GM23338 (cell line): ENCODE results near the gene NCOA6. TPM values are rescaled to one million over a fixed set of nuclear protein-coding genes. Genes with fewer than 3 reads are reported as not detected.

ENCODE experiments used
- ATAC-seq: fragments of 200-7000 bp; cut with Tn5 transposase; 3 replicates; pipeline ENCODE4 v1.9.1; 2020
- DNase-seq: peaks from one replicate; pipeline ENCODE4 v3.0.0-alpha.2; 2015; ENCODE audit warnings: low spot score
- H2AFZ ChIP-seq: fragments of 200-600 bp; sonication (generic); 2 replicates; pipeline ENCODE4 v1.8.0; 2016; ENCODE audit warnings: antibody characterized with exemption, mild to moderate bottlenecking, moderate library complexity
- H3F3A ChIP-seq: fragments of 200-600 bp; sonication (generic); replicated peaks from 2 replicates; pipeline ENCODE4 v1.8.0; 2017; ENCODE audit warnings: antibody characterized with exemption, mixed run types, low read depth
- H3K27ac ChIP-seq: fragments of 200-600 bp; sonication (generic); 2 replicates; pipeline ENCODE4 v1.6.1; 2016; ENCODE audit warnings: low read depth
- H3K27me3 ChIP-seq: fragments of 200-600 bp; sonication (generic); 2 replicates; pipeline ENCODE4 v1.8.0; 2016; ENCODE audit warnings: mild to moderate bottlenecking, mixed run types, moderate library complexity; ENCODE audit not compliant: insufficient read depth
- H3K36me3 ChIP-seq: fragments of 200-600 bp; sonication (generic); 2 replicates; pipeline ENCODE4 v1.8.0; 2016; ENCODE audit warnings: mild to moderate bottlenecking; ENCODE audit not compliant: insufficient read depth
- H3K4me1 ChIP-seq: fragments of 200-600 bp; sonication (generic); 2 replicates; pipeline ENCODE4 v1.8.0; 2016; ENCODE audit warnings: mild to moderate bottlenecking, moderate library complexity; ENCODE audit not compliant: insufficient read depth
- H3K4me2 ChIP-seq: fragments of 200-600 bp; sonication (generic); 2 replicates; pipeline ENCODE4 v1.7.1; 2017; ENCODE audit warnings: mixed run types
- H3K4me3 ChIP-seq: fragments of 200-600 bp; sonication (generic); 2 replicates; pipeline ENCODE4 v1.6.1; 2016; ENCODE audit warnings: mixed run types
- H3K79me2 ChIP-seq: fragments of 200-600 bp; sonication (generic); replicated peaks from 2 replicates; pipeline ENCODE4 v1.8.0; 2017; ENCODE audit warnings: mild to moderate bottlenecking; ENCODE audit not compliant: insufficient read depth
- H3K9me2 ChIP-seq: fragments of 200-600 bp; sonication (generic); 2 replicates; pipeline ENCODE4 v1.8.0; 2017; ENCODE audit not compliant: insufficient read depth
- H4K20me1 ChIP-seq: fragments of 200-600 bp; sonication (generic); replicated peaks from 2 replicates; pipeline ENCODE4 v1.8.0; 2017; ENCODE audit warnings: mild to moderate bottlenecking; ENCODE audit not compliant: insufficient read depth
- H3K27ac Mint-ChIP-seq: 2 replicates; pipeline ENCODE4 v1.8.0; 2020; ENCODE audit warnings: inconsistent platforms, mild to moderate bottlenecking, moderate library complexity, mixed read lengths
- H3K27me3 Mint-ChIP-seq: 3 replicates; pipeline ENCODE4 v1.8.0; 2022; ENCODE audit warnings: low read depth, mild to moderate bottlenecking, moderate library complexity, mixed read lengths, inconsistent platforms; ENCODE audit not compliant: insufficient read depth, poor library complexity
- H3K36me3 Mint-ChIP-seq: 3 replicates; pipeline ENCODE4 v1.8.0; 2021; ENCODE audit warnings: low read depth, mild to moderate bottlenecking, inconsistent platforms, moderate library complexity, mixed read lengths
- H3K4me1 Mint-ChIP-seq: 3 replicates; pipeline ENCODE4 v1.8.0; 2020; ENCODE audit warnings: mild to moderate bottlenecking, inconsistent platforms, mixed read lengths
- H3K4me3 Mint-ChIP-seq: 3 replicates; pipeline ENCODE4 v1.8.0; 2021; ENCODE audit warnings: moderate library complexity, mild to moderate bottlenecking, inconsistent platforms, mixed read lengths
- H3K9me3 Mint-ChIP-seq: 3 replicates; pipeline ENCODE4 v1.8.0; 2020; ENCODE audit warnings: moderate library complexity, mild to moderate bottlenecking, inconsistent platforms, mixed read lengths
- EZH2phosphoT487 ChIP-seq: fragments of 200-600 bp; sonication (generic); IDR thresholded peaks from one replicate; pipeline ENCODE4 v1.8.1; 2018; ENCODE audit warnings: antibody characterized with exemption; ENCODE audit not compliant: unreplicated experiment
- JUNB ChIP-seq: IDR thresholded peaks from one replicate; pipeline ENCODE4 v1.6.1; 2016; ENCODE audit warnings: antibody characterized with exemption; ENCODE audit not compliant: unreplicated experiment
- NANOG ChIP-seq: IDR thresholded peaks from 2 replicates; pipeline ENCODE4 v1.6.1; 2016; ENCODE audit warnings: antibody characterized with exemption, borderline replicate concordance
- STAT1 ChIP-seq: IDR thresholded peaks from one replicate; pipeline ENCODE4 v1.6.1; 2016; ENCODE audit warnings: antibody characterized with exemption; ENCODE audit not compliant: unreplicated experiment
- ZNF331 ChIP-seq: fragments of 250-450 bp; sonication (Bioruptor Pico); IDR thresholded peaks from 2 replicates; pipeline ENCODE4 v1.5.0; 2020; ENCODE audit warnings: low read depth, mild to moderate bottlenecking, moderate library complexity
- polyA plus RNA-seq: library from polyadenylated mRNA; unstranded; fragments of >200 nt; fragmentation: Nextera tagmentation; extraction: Ambion mirVana; gene quantifications from 2 replicates; pipeline ENCODE4 v1.2.1, GENCODE V29; 2016
- total RNA-seq: library from RNA; depleted of rRNA; stranded (reverse); fragments of >200 nt; shearing (Covaris generic); gene quantifications from 2 replicates; pipeline ENCODE4 v1.2.3, GENCODE V29; 2014
- TF ChIP-seq, protein P1 (sequence below): fragments of 250-450 bp; sonication (Bioruptor Pico); IDR thresholded peaks from 2 replicates; pipeline ENCODE4 v1.5.0; 2020; ENCODE audit warnings: mild to moderate bottlenecking, moderate library complexity
- TF ChIP-seq, protein P2 (sequence below), 2 experiments: fragments of 200-600 bp in 1 of 2; sonication (generic) in 1 of 2; conservative IDR thresholded peaks; 2 replicates each; pipeline versions ENCODE4 v1.5.1 to v1.6.1; 2016 to 2017; ENCODE audit warnings: antibody characterized with exemption in 2 of 2, low read depth in 2 of 2, mild to moderate bottlenecking in 2 of 2, moderate library complexity in 1 of 2
- TF ChIP-seq, protein P3 (sequence below): IDR thresholded peaks from one replicate; pipeline ENCODE4 v1.6.1; 2018; ENCODE audit warnings: antibody characterized with exemption; ENCODE audit not compliant: unreplicated experiment

The NCOA6 gene
- total and polyA plus RNA-seq, 2 experiments from 2014 or later, result 10.6 to 17.4 TPM

DNA sequence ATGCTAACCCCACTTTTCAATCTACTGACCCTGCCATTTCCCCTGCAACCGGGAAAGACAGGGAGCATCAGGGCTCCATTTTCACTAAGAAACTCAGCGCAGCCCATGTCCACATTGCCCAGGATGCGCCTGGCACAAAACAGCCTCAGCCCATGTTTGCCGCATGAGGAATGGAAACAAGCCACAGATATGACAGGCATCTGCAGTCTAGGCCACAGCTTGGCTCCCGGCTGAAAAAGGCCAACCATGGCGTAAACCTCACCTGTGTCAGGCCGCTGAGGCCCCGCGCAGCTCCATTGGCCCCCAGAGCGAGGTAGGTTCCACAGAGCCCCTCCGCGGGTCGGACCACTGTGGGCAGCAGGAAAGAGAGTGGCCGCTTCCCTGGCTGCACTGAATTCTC, 25.5 kb upstream of the NCOA6 start:
- no peak overlapping the region for H3K27ac ChIP-seq
- H3K4me2 ChIP-seq, result no peak overlapping the region
- H3K4me3 ChIP-seq, result no peak overlapping the region
- no peaks in the 10 kb centered on the region for H3K4me1 Mint-ChIP-seq
- no peaks in the 10 kb centered on the region; the same call in 1 of the 2 replicates for H3K36me3 ChIP-seq
- ATAC-seq, result no peak
- H3K27ac Mint-ChIP-seq, result no peak overlapping the region
- H3K27me3 Mint-ChIP-seq, result peaks cover 1% of the 10 kb centered on the region
- TF ChIP-seq ZNF331 (no peak), EZH2phosphoT487 (no peak), STAT1 (no peak), JUNB (no peak), NANOG (no peak)
- TF ChIP-seq, protein P1, sequence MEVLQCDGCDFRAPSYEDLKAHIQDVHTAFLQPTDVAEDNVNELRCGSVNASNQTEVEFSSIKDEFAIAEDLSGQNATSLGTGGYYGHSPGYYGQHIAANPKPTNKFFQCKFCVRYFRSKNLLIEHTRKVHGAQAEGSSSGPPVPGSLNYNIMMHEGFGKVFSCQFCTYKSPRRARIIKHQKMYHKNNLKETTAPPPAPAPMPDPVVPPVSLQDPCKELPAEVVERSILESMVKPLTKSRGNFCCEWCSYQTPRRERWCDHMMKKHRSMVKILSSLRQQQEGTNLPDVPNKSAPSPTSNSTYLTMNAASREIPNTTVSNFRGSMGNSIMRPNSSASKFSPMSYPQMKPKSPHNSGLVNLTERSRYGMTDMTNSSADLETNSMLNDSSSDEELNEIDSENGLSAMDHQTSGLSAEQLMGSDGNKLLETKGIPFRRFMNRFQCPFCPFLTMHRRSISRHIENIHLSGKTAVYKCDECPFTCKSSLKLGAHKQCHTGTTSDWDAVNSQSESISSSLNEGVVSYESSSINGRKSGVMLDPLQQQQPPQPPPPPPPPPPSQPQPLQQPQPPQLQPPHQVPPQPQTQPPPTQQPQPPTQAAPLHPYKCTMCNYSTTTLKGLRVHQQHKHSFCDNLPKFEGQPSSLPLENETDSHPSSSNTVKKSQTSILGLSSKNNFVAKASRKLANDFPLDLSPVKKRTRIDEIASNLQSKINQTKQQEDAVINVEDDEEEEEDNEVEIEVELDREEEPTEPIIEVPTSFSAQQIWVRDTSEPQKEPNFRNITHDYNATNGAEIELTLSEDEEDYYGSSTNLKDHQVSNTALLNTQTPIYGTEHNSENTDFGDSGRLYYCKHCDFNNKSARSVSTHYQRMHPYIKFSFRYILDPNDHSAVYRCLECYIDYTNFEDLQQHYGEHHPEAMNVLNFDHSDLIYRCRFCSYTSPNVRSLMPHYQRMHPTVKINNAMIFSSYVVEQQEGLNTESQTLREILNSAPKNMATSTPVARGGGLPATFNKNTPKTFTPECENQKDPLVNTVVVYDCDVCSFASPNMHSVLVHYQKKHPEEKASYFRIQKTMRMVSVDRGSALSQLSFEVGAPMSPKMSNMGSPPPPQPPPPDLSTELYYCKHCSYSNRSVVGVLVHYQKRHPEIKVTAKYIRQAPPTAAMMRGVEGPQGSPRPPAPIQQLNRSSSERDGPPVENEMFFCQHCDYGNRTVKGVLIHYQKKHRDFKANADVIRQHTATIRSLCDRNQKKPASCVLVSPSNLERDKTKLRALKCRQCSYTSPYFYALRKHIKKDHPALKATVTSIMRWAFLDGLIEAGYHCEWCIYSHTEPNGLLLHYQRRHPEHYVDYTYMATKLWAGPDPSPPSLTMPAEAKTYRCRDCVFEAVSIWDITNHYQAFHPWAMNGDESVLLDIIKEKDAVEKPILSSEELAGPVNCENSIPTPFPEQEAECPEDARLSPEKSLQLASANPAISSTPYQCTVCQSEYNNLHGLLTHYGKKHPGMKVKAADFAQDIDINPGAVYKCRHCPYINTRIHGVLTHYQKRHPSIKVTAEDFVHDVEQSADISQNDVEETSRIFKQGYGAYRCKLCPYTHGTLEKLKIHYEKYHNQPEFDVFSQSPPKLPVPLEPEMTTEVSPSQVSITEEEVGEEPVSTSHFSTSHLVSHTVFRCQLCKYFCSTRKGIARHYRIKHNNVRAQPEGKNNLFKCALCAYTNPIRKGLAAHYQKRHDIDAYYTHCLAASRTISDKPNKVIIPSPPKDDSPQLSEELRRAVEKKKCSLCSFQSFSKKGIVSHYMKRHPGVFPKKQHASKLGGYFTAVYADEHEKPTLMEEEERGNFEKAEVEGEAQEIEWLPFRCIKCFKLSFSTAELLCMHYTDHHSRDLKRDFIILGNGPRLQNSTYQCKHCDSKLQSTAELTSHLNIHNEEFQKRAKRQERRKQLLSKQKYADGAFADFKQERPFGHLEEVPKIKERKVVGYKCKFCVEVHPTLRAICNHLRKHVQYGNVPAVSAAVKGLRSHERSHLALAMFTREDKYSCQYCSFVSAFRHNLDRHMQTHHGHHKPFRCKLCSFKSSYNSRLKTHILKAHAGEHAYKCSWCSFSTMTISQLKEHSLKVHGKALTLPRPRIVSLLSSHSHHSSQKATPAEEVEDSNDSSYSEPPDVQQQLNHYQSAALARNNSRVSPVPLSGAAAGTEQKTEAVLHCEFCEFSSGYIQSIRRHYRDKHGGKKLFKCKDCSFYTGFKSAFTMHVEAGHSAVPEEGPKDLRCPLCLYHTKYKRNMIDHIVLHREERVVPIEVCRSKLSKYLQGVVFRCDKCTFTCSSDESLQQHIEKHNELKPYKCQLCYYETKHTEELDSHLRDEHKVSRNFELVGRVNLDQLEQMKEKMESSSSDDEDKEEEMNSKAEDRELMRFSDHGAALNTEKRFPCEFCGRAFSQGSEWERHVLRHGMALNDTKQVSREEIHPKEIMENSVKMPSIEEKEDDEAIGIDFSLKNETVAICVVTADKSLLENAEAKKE, result no peak
- TF ChIP-seq, protein P2, sequence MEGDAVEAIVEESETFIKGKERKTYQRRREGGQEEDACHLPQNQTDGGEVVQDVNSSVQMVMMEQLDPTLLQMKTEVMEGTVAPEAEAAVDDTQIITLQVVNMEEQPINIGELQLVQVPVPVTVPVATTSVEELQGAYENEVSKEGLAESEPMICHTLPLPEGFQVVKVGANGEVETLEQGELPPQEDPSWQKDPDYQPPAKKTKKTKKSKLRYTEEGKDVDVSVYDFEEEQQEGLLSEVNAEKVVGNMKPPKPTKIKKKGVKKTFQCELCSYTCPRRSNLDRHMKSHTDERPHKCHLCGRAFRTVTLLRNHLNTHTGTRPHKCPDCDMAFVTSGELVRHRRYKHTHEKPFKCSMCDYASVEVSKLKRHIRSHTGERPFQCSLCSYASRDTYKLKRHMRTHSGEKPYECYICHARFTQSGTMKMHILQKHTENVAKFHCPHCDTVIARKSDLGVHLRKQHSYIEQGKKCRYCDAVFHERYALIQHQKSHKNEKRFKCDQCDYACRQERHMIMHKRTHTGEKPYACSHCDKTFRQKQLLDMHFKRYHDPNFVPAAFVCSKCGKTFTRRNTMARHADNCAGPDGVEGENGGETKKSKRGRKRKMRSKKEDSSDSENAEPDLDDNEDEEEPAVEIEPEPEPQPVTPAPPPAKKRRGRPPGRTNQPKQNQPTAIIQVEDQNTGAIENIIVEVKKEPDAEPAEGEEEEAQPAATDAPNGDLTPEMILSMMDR (conservative IDR thresholded peaks at IDR 0.05; ENCODE audit: low read depth in 2 of 2), result no peak
- TF ChIP-seq, protein P3, sequence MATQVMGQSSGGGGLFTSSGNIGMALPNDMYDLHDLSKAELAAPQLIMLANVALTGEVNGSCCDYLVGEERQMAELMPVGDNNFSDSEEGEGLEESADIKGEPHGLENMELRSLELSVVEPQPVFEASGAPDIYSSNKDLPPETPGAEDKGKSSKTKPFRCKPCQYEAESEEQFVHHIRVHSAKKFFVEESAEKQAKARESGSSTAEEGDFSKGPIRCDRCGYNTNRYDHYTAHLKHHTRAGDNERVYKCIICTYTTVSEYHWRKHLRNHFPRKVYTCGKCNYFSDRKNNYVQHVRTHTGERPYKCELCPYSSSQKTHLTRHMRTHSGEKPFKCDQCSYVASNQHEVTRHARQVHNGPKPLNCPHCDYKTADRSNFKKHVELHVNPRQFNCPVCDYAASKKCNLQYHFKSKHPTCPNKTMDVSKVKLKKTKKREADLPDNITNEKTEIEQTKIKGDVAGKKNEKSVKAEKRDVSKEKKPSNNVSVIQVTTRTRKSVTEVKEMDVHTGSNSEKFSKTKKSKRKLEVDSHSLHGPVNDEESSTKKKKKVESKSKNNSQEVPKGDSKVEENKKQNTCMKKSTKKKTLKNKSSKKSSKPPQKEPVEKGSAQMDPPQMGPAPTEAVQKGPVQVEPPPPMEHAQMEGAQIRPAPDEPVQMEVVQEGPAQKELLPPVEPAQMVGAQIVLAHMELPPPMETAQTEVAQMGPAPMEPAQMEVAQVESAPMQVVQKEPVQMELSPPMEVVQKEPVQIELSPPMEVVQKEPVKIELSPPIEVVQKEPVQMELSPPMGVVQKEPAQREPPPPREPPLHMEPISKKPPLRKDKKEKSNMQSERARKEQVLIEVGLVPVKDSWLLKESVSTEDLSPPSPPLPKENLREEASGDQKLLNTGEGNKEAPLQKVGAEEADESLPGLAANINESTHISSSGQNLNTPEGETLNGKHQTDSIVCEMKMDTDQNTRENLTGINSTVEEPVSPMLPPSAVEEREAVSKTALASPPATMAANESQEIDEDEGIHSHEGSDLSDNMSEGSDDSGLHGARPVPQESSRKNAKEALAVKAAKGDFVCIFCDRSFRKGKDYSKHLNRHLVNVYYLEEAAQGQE, result no peak
- H3K9me2 ChIP-seq, result no peaks in the 10 kb centered on the region
- H3F3A ChIP-seq, result no peaks in the 10 kb centered on the region
- no peak for DNase-seq
- H3K36me3 Mint-ChIP-seq, result peaks cover 14% of the 10 kb centered on the region
- no peaks in the 10 kb centered on the region for H3K4me1 ChIP-seq
- H4K20me1 ChIP-seq, result 0 out of 2 replicates have a peak, but pooled peaks cover 6% of the 10 kb centered on the region
- no peaks in the 10 kb centered on the region for H3K27me3 ChIP-seq
- no peak overlapping the region for H3K4me3 Mint-ChIP-seq
- H2AFZ ChIP-seq, result no peak overlapping the region
- H3K9me3 Mint-ChIP-seq, result no peaks in the 10 kb centered on the region
- no peaks in the 10 kb centered on the region for H3K79me2 ChIP-seq
